HG03460 (cell line): Measurements from ENCODE around the gene DNLZ.
"Not testable (repeated sequence)": the region's sequence is repeated elsewhere in the genome, so short reads cannot be mapped to it uniquely, and the experiment has no call there.

Source experiments
- ATAC-seq: cut with Tn5 transposase; IDR thresholded peaks from one replicate; pipeline ENCODE4 v1.9.1; 2021; ENCODE audit not compliant: unreplicated experiment

DNLZ gene

GRCh38 chr9:136320972-136321371 is 42.6 kb downstream of the DNLZ start:
- not testable (repeated sequence) for ATAC-seq

GRCh38 chr9:136319955-136320354 is 43.6 kb downstream of the DNLZ start:
- ATAC-seq, result not testable (repeated sequence)

- not testable (repeated sequence) for ATAC-seq
These were observed 44.3 kb downstream of the DNLZ start for GRCh38 chr9:136319244-136319643.

GRCh38 chr9:136318776-136319241 is 44.7 kb downstream of the DNLZ start:
- ATAC-seq, result no peak

- no peak for ATAC-seq
These were observed 45.3 kb downstream of the DNLZ start for GRCh38 chr9:136318111-136318775.

- no peak for ATAC-seq
These were observed 45.8 kb downstream of the DNLZ start for GRCh38 chr9:136317695-136318094.

GRCh38 chr9:136316896-136317676 is 46.5 kb downstream of the DNLZ start:
- ATAC-seq, result no peak

- ATAC-seq, result no peak
These were observed 47.2 kb downstream of the DNLZ start for GRCh38 chr9:136316271-136316751.

- no peak for ATAC-seq
These were observed 48.6 kb downstream of the DNLZ start for GRCh38 chr9:136314944-136315343.

GRCh38 chr9:136314056-136314416 is 49.5 kb downstream of the DNLZ start:
- no peak for ATAC-seq

GRCh38 chr9:136313111-136314055 is 50.2 kb downstream of the DNLZ start:
- no peak for ATAC-seq

GRCh38 chr9:136312436-136312835 is 51.1 kb downstream of the DNLZ start:
- no peak for ATAC-seq

- ATAC-seq, result no peak
These were observed 51.6 kb downstream of the DNLZ start for GRCh38 chr9:136312009-136312375.

GRCh38 chr9:136311051-136312008 is 52.2 kb downstream of the DNLZ start:
- no peak for ATAC-seq

GRCh38 chr9:136310273-136311030 is 53.1 kb downstream of the DNLZ start:
- no peak for ATAC-seq

GRCh38 chr9:136309806-136310220 is 53.7 kb downstream of the DNLZ start:
- ATAC-seq, result no peak
